ENCODE data around the gene TOR2A. TPM values are rescaled to one million over a fixed set of nuclear protein-coding genes. Genes with fewer than 3 reads are reported as not detected.

Gene TOR2A
- total RNA-seq, 4 donors from 2014 or later = 31.4 to 126 (median 48.1) TPM

GRCh38 chr9:127754099-127755060, 19.3 kb upstream of the TOR2A start:
- no peak for DNase-seq
- no peak for TF ChIP-seq EP300 (IDR thresholded peaks at IDR 0.05; ENCODE audit: low read depth)
- no peak for TF ChIP-seq POLR2AphosphoS5 (IDR thresholded peaks at IDR 0.05)
- TF ChIP-seq POLR2A (IDR thresholded peaks at IDR 0.05) = no peak
- TF ChIP-seq CTCF (IDR thresholded peaks at IDR 0.05) = no peak
- intact Hi-C loops (cut with DNase I; ENCODE audit: low total_unique reads) = no loop called here
- Histone ChIP-seq H3K27ac (no peak overlapping the region), H3K9me3 (no peaks in the 10 kb centered on the region), H3K4me3 (no peak overlapping the region), H3K4me1 (peaks cover 0 to 3% (median 0%) of the 10 kb centered on the region in 4 donors), H3K36me3 (no peaks in the 10 kb centered on the region), H3K27me3 (peaks cover 54% of the 10 kb centered on the region)
- 24% methylated on average over 45 of the region's 86 CpGs; no CpG with 5 or more reads in 1 of the 2 donors for WGBS, 2 donors (ENCODE audit: low coverage in 1 of 2)
- in situ Hi-C loops (cut with MboI; ENCODE audit: low pct_ligation_motif_present in 1 of 4, low pct_unique_long_range_greater_than_20kb in 1 of 4, low sequenced_read_pairs in 3 of 4) = no loop called here

- 71% methylated on average over 8 of the region's 8 CpGs; no CpG with 5 or more reads in 1 of the 2 donors for WGBS, 2 donors (ENCODE audit: low coverage in 1 of 2)
Observed at GRCh38 chr9:127753622-127754021, 18.5 kb upstream of the TOR2A start.

GRCh38 chr9:127753148-127753547, 18.1 kb upstream of the TOR2A start:
- TF ChIP-seq POLR2AphosphoS5 (IDR thresholded peaks at IDR 0.05) (no peak), EP300 (IDR thresholded peaks at IDR 0.05; ENCODE audit: low read depth) (no peak), CTCF (IDR thresholded peaks at IDR 0.05) (no peak), POLR2A (IDR thresholded peaks at IDR 0.05) (no peak)
- H3K36me3 ChIP-seq = no peaks in the 10 kb centered on the region
- H3K4me3 ChIP-seq = no peak overlapping the region
- in situ Hi-C loops (cut with MboI; ENCODE audit: low pct_ligation_motif_present in 1 of 4, low pct_unique_long_range_greater_than_20kb in 1 of 4, low sequenced_read_pairs in 3 of 4) (no loop called here), intact Hi-C loops (cut with DNase I; ENCODE audit: low total_unique reads) (no loop called here)
- no peak for DNase-seq
- peaks cover 54% of the 10 kb centered on the region for H3K27me3 ChIP-seq
- H3K4me1 ChIP-seq = peaks cover 0 to 3% (median 0%) of the 10 kb centered on the region in 4 donors
- H3K9me3 ChIP-seq = no peaks in the 10 kb centered on the region
- 64 to 78% methylated on average over 4 to 8 of the region's 8 CpGs for WGBS, 2 donors (ENCODE audit: low coverage in 1 of 2)
- no peak overlapping the region for H3K27ac ChIP-seq

More at GRCh38 chr9:127753622-127754021, 18.5 kb upstream of the TOR2A start:
- Histone ChIP-seq H3K4me3 (no peak overlapping the region), H3K9me3 (no peaks in the 10 kb centered on the region), H3K4me1 (peaks cover 0 to 3% (median 0%) of the 10 kb centered on the region in 4 donors), H3K36me3 (no peaks in the 10 kb centered on the region), H3K27ac (no peak overlapping the region), H3K27me3 (peaks cover 54% of the 10 kb centered on the region)
- TF ChIP-seq CTCF (IDR thresholded peaks at IDR 0.05) (no peak), EP300 (IDR thresholded peaks at IDR 0.05; ENCODE audit: low read depth) (no peak), POLR2AphosphoS5 (IDR thresholded peaks at IDR 0.05) (no peak), POLR2A (IDR thresholded peaks at IDR 0.05) (no peak)
- intact Hi-C loops (cut with DNase I; ENCODE audit: low total_unique reads) = no loop called here
- in situ Hi-C loops (cut with MboI; ENCODE audit: low pct_ligation_motif_present in 1 of 4, low pct_unique_long_range_greater_than_20kb in 1 of 4, low sequenced_read_pairs in 3 of 4) = no loop called here
- no peak for DNase-seq

- intact Hi-C loops (cut with DNase I; ENCODE audit: low total_unique reads) = no loop called here
- in situ Hi-C loops (cut with MboI; ENCODE audit: low pct_ligation_motif_present in 1 of 4, low pct_unique_long_range_greater_than_20kb in 1 of 4, low sequenced_read_pairs in 3 of 4) = no loop called here
- Histone ChIP-seq H3K27me3 (peaks cover 59% of the 10 kb centered on the region), H3K36me3 (no peaks in the 10 kb centered on the region), H3K27ac (no peak overlapping the region), H3K4me1 (peaks cover 0 to 3% (median 0%) of the 10 kb centered on the region in 4 donors), H3K9me3 (no peaks in the 10 kb centered on the region), H3K4me3 (no peak overlapping the region)
- no peak for TF ChIP-seq EP300 (IDR thresholded peaks at IDR 0.05; ENCODE audit: low read depth)
- no peak for TF ChIP-seq POLR2A (IDR thresholded peaks at IDR 0.05)
- no peak for TF ChIP-seq CTCF (IDR thresholded peaks at IDR 0.05)
- TF ChIP-seq POLR2AphosphoS5 (IDR thresholded peaks at IDR 0.05) = no peak
- WGBS, 2 donors (ENCODE audit: low coverage in 1 of 2) = 23% methylated on average over 10 of the region's 10 CpGs; no CpG with 5 or more reads in 1 of the 2 donors
- DNase-seq = no peak
Observed at GRCh38 chr9:127751269-127752054, 16.4 kb upstream of the TOR2A start.
